ENCODE data around the gene PCYT2. TPM values are rescaled to one million over a fixed set of nuclear protein-coding genes. Genes with fewer than 3 reads are reported as not detected.

PCYT2 gene
- total and polyA plus RNA-seq, 10 of the 15 experiments (the other 5 are each of a cell fraction or from before 2014, with no cell fraction given), result 0.63 to 72.0 (median 45.0) TPM

- TF ChIP-seq POLR2AphosphoS5 (IDR thresholded peaks at IDR 0.05; ENCODE audit: low read length) (no peak), IKZF2 (IDR thresholded peaks at IDR 0.05) (no peak), TAF1 (IDR thresholded peaks at IDR 0.05; ENCODE audit: borderline replicate concordance, low read depth, low read length) (no peak)
- TF ChIP-seq, protein P1, sequence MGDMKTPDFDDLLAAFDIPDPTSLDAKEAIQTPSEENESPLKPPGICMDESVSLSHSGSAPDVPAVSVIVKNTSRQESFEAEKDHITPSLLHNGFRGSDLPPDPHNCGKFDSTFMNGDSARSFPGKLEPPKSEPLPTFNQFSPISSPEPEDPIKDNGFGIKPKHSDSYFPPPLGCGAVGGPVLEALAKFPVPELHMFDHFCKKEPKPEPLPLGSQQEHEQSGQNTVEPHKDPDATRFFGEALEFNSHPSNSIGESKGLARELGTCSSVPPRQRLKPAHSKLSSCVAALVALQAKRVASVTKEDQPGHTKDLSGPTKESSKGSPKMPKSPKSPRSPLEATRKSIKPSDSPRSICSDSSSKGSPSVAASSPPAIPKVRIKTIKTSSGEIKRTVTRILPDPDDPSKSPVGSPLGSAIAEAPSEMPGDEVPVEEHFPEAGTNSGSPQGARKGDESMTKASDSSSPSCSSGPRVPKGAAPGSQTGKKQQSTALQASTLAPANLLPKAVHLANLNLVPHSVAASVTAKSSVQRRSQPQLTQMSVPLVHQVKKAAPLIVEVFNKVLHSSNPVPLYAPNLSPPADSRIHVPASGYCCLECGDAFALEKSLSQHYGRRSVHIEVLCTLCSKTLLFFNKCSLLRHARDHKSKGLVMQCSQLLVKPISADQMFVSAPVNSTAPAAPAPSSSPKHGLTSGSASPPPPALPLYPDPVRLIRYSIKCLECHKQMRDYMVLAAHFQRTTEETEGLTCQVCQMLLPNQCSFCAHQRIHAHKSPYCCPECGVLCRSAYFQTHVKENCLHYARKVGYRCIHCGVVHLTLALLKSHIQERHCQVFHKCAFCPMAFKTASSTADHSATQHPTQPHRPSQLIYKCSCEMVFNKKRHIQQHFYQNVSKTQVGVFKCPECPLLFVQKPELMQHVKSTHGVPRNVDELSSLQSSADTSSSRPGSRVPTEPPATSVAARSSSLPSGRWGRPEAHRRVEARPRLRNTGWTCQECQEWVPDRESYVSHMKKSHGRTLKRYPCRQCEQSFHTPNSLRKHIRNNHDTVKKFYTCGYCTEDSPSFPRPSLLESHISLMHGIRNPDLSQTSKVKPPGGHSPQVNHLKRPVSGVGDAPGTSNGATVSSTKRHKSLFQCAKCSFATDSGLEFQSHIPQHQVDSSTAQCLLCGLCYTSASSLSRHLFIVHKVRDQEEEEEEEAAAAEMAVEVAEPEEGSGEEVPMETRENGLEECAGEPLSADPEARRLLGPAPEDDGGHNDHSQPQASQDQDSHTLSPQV (IDR thresholded peaks at IDR 0.05), result no peak
These were observed 47.6 kb upstream of the PCYT2 start (continued) for GRCh38 chr17:81958633-81959342.

DNA sequence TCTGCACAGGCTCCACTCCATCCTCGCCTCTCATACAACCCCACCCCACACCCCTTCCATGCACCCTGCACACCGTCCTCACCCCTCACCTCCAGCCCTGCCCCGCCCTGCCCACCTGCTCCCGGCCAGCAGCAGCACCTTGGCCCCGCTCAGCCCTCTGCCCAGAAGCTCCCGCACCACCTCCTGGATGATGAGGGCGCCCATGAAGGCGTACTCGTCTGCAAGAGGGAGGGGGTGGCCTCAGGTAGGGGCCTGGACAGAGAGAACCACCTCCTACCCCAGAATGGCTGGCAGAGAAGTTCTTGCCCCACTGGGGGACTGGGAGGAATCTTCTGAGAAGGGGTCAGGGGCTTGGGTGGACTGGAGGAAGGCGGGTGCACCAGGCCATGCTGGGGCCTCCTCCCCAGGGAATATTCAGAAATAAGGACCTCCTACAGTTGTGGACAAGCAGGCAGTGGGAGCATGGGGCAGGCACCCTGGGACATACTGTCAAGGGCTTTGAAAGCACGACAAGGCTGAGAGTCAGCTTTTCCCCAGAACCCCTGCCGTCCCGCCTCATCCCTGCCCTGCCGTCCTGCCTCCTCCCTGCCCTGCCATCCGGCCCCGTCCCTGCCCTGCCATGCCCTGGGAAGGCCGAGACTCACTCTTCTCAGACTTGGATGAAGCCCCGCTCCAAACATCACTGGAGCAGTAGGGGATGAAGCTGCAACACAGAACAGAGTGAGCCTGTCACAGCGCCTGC, 46.7 kb upstream of the PCYT2 start:
- CTCF ChIA-PET, result no interaction called here
- no TSS peak for BruUV-seq (replicated peaks)
- no peaks in the 10 kb centered on the region for H3K36me3 ChIP-seq (ENCODE audit: control insufficient read depth in 2 of 2, insufficient read depth in 2 of 2, low read length in 1 of 2)
- H4K20me1 ChIP-seq (ENCODE audit: control insufficient read depth, insufficient read depth), result no peaks in the 10 kb centered on the region
- 42% methylated on average over 18 of the region's 19 CpGs for WGBS (ENCODE audit: insufficient coverage, insufficient replicate concordance, low lambda C conversion rate, missing lambda C conversion rate)
- H3K4me2 ChIP-seq (ENCODE audit: control insufficient read depth, insufficient read depth), result no peak overlapping the region
- RAD21 ChIA-PET (ENCODE audit: unreplicated experiment), result no interaction called here
- no peaks in the 10 kb centered on the region for H3K4me1 ChIP-seq (ENCODE audit: control insufficient read depth, insufficient read depth, low read length)
- no peaks in the 10 kb centered on the region for H3K79me2 ChIP-seq (ENCODE audit: control insufficient read depth, insufficient read depth, low read length)
- intact Hi-C loops (cut with micrococcal nuclease; ENCODE audit: unreplicated experiment) (no loop called here), in situ Hi-C loops (cut with MboI) (no loop called here)
- no peak overlapping the region for H3K4me3 ChIP-seq
- H3K27ac ChIP-seq (ENCODE audit: control insufficient read depth, insufficient read depth), result no peak overlapping the region
- no peak overlapping the region for H2AFZ ChIP-seq (ENCODE audit: control insufficient read depth, low read depth, low read length)
- ATAC-seq (no peak), FAIRE-seq (no peak), DNase-seq (ENCODE audit: low read depth, low spot score) (no peak)
- H3K27me3 ChIP-seq (replicated peaks in 1 of 2; ENCODE audit: control insufficient read depth in 2 of 2, insufficient read depth in 2 of 2, low read length in 1 of 2), result peaks cover 8 to 20% of the 10 kb centered on the region in 2 experiments
- H3K9me3 ChIP-seq (replicated peaks; ENCODE audit: control insufficient read depth, insufficient read depth, low read length), result no peaks in the 10 kb centered on the region
- POLR2A ChIA-PET, result no interaction called here
- no peak overlapping the region for H3K9ac ChIP-seq (ENCODE audit: control insufficient read depth, insufficient read depth, low read length)
- SMC1A ChIA-PET (ENCODE audit: uncharacterized antibody, unreplicated experiment), result no interaction called here
- TF ChIP-seq CREB1 (IDR thresholded peaks at IDR 0.05; ENCODE audit: low read depth) (no peak), CEBPB (IDR thresholded peaks at IDR 0.05; ENCODE audit: borderline replicate concordance in 1 of 2, low read depth in 2 of 2, low read length in 2 of 2) (no peak), E2F8 (IDR thresholded peaks at IDR 0.05; ENCODE audit: low read depth, partially characterized antibody) (no peak), JUND (IDR thresholded peaks at IDR 0.05; ENCODE audit: low read depth, low read length) (no peak), SIX5 (IDR thresholded peaks at IDR 0.05; ENCODE audit: low read depth, low read length, severe bottlenecking) (no peak), YBX1 (IDR thresholded peaks at IDR 0.05) (no peak), MEF2A (IDR thresholded peaks at IDR 0.05; ENCODE audit: insufficient read depth, low read depth, low read length) (no peak)
- TF ChIP-seq, protein P2, sequence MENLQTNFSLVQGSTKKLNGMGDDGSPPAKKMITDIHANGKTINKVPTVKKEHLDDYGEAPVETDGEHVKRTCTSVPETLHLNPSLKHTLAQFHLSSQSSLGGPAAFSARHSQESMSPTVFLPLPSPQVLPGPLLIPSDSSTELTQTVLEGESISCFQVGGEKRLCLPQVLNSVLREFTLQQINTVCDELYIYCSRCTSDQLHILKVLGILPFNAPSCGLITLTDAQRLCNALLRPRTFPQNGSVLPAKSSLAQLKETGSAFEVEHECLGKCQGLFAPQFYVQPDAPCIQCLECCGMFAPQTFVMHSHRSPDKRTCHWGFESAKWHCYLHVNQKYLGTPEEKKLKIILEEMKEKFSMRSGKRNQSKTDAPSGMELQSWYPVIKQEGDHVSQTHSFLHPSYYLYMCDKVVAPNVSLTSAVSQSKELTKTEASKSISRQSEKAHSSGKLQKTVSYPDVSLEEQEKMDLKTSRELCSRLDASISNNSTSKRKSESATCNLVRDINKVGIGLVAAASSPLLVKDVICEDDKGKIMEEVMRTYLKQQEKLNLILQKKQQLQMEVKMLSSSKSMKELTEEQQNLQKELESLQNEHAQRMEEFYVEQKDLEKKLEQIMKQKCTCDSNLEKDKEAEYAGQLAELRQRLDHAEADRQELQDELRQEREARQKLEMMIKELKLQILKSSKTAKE (IDR thresholded peaks at IDR 0.05; ENCODE audit: low read depth, poor library complexity, severe bottlenecking), result no peak

All from GM12878 (cell line).